NCI-H128 (cell line): Measurements from ENCODE around the gene KIRREL3.

Experiments used
- DNase-seq: peaks from one replicate; lab custom pipeline; 2025; ENCODE audit not compliant: unreplicated experiment; lab: John Stamatoyannopoulos, UW

Gene KIRREL3

GRCh38 chr11:126496576-126497337, 503.8 kb downstream of the KIRREL3 start:
- no peak for DNase-seq

- no peak for DNase-seq
Measured at GRCh38 chr11:126495281-126496220, 505.0 kb downstream of the KIRREL3 start.

GRCh38 chr11:126494831-126495230, 505.7 kb downstream of the KIRREL3 start:
- DNase-seq: no peak

GRCh38 chr11:126492331-126493082, 508.1 kb downstream of the KIRREL3 start:
- DNase-seq: no peak

GRCh38 chr11:126491092-126491491, 509.5 kb downstream of the KIRREL3 start:
- DNase-seq: no peak

GRCh38 chr11:126489836-126490660, 510.5 kb downstream of the KIRREL3 start:
- DNase-seq: no peak

GRCh38 chr11:126488591-126489370, 511.8 kb downstream of the KIRREL3 start:
- DNase-seq: no peak

GRCh38 chr11:126487711-126488110, 512.9 kb downstream of the KIRREL3 start:
- no peak for DNase-seq

- no peak for DNase-seq
Measured at GRCh38 chr11:126485986-126486635, 514.5 kb downstream of the KIRREL3 start.

GRCh38 chr11:126485021-126485792, 515.4 kb downstream of the KIRREL3 start:
- no peak for DNase-seq

GRCh38 chr11:126484266-126484665, 516.3 kb downstream of the KIRREL3 start:
- no peak for DNase-seq

GRCh38 chr11:126483621-126484195, 516.9 kb downstream of the KIRREL3 start:
- no peak for DNase-seq

GRCh38 chr11:126482586-126483108, 517.9 kb downstream of the KIRREL3 start:
- DNase-seq: no peak

GRCh38 chr11:126481303-126481680, 519.3 kb downstream of the KIRREL3 start:
- DNase-seq: no peak

- DNase-seq: peak; percentile 59
Measured at GRCh38 chr11:126480410-126481302, 519.9 kb downstream of the KIRREL3 start.

GRCh38 chr11:126480015-126480409, 520.6 kb downstream of the KIRREL3 start:
- no peak for DNase-seq
